ENCODE data around the gene TMCC3. TPM values are rescaled to one million over a fixed set of nuclear protein-coding genes. Genes with fewer than 3 reads are reported as not detected.

The TMCC3 gene, protein sequence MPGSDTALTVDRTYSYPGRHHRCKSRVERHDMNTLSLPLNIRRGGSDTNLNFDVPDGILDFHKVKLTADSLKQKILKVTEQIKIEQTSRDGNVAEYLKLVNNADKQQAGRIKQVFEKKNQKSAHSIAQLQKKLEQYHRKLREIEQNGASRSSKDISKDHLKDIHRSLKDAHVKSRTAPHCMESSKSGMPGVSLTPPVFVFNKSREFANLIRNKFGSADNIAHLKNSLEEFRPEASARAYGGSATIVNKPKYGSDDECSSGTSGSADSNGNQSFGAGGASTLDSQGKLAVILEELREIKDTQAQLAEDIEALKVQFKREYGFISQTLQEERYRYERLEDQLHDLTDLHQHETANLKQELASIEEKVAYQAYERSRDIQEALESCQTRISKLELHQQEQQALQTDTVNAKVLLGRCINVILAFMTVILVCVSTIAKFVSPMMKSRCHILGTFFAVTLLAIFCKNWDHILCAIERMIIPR
- total RNA-seq: 9.5 and 11.8 TPM in 2 replicates

DNA sequence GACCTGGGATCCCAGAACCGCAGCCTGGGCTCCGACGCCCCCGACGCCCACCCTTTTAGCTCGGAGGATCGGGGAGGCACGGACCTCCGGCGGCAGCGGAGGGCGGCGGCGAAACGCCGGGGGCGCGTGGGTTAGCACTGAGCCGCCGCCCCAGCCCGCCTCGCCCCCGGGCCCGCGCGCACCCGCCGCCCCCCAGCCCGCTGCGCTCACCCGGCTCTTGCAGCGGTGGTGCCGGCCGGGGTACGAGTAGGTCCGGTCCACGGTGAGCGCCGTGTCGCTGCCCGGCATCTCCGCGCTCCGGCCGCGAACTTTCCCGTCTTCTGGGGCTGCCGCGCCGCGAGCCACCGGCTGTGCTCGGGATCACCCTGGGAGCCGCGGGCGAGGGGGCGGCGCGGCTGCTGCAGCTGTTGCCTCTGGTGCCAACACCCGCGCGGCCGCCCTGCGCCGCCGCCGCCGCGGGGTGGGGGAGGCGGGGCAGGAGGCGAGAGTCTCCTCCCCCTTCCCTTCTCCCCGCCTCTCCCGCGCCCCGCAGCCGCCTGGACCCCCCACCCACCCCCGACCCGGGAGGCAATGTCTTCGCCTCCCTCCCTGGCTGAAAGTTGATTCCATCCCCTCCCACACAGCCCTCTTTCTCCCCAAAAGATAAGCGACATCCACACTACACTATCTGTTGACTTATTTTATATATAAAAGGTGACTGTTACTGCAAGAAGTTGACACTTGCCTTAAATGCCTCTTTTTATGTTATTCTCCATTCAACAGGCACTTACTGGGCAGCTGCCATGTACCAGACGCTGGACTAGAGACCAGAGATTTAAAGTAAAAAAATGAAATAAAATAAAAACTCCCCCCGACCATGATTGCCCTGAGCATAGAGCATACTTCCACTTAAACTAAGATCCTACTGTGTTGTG is at the start of gene TMCC3:
TMCC3 (minus strand) TSS at position 415 of the 914 bp plus-strand sequence; CDS start at position 288, 127 bp downstream.

Other genes starting within 250 kb of the TMCC3 start
- 14.5 and 17.2 TPM in 2 replicates for gene CEP83, start 190.7 kb downstream of the TMCC3 start, total RNA-seq

Data from uterine smooth muscle cell (primary cell).